Measurements from ENCODE around the gene EBNA1BP2.
"Not testable (repeated sequence)": the region's sequence is repeated elsewhere in the genome, so short reads cannot be mapped to it uniquely, and the experiment has no call there.

EBNA1BP2 gene

GRCh38 chr1:43172527-43172972 is 460 bp upstream of the EBNA1BP2 start:
- peak; percentile 86 for DNase-seq (ENCODE audit: low spot score)

GRCh38 chr1:43171312-43171875 is 696 bp downstream of the EBNA1BP2 start:
- no peak for DNase-seq (ENCODE audit: low spot score)

GRCh38 chr1:43165765-43166164 is 6.3 kb downstream of the EBNA1BP2 start:
- DNase-seq (ENCODE audit: low spot score), result no peak

GRCh38 chr1:43165162-43165561 is 6.9 kb downstream of the EBNA1BP2 start:
- no peak for DNase-seq (ENCODE audit: low spot score)

GRCh38 chr1:43156026-43156425 is 16.1 kb downstream of the EBNA1BP2 start:
- DNase-seq (ENCODE audit: low spot score), result no peak

- DNase-seq (ENCODE audit: low spot score), result no peak
These were observed 18.6 kb downstream of the EBNA1BP2 start for GRCh38 chr1:43153443-43153842.

- no peak for DNase-seq (ENCODE audit: low spot score)
These were observed 19.2 kb downstream of the EBNA1BP2 start for GRCh38 chr1:43152866-43153265.

- DNase-seq (ENCODE audit: low spot score), result no peak
These were observed 22.2 kb downstream of the EBNA1BP2 start for GRCh38 chr1:43149889-43150288.

GRCh38 chr1:43147625-43148327 is 24.3 kb downstream of the EBNA1BP2 start:
- DNase-seq (ENCODE audit: low spot score), result no peak

GRCh38 chr1:43144237-43144636 is 27.9 kb downstream of the EBNA1BP2 start:
- no peak for DNase-seq (ENCODE audit: low spot score)

GRCh38 chr1:43143441-43143888 is 28.6 kb downstream of the EBNA1BP2 start:
- DNase-seq (ENCODE audit: low spot score), result peak; percentile 43

- DNase-seq (ENCODE audit: low spot score), result no peak
These were observed 31.5 kb downstream of the EBNA1BP2 start for GRCh38 chr1:43140583-43140982.

GRCh38 chr1:43140010-43140409 is 32.1 kb downstream of the EBNA1BP2 start:
- no peak for DNase-seq (ENCODE audit: low spot score)

- DNase-seq (ENCODE audit: low spot score), result not testable (repeated sequence)
These were observed 32.8 kb downstream of the EBNA1BP2 start for GRCh38 chr1:43139295-43139694.

GRCh38 chr1:43137445-43138052 is 34.5 kb downstream of the EBNA1BP2 start:
- no peak for DNase-seq (ENCODE audit: low spot score)

- DNase-seq (ENCODE audit: low spot score), result no peak
These were observed 36.0 kb downstream of the EBNA1BP2 start for GRCh38 chr1:43135857-43136781.

GRCh38 chr1:43134640-43135039 is 37.5 kb downstream of the EBNA1BP2 start:
- DNase-seq (ENCODE audit: low spot score), result no peak

- DNase-seq (ENCODE audit: low spot score), result no peak
These were observed 38.0 kb downstream of the EBNA1BP2 start for GRCh38 chr1:43134068-43134467.

GRCh38 chr1:43129426-43129825 is 42.7 kb downstream of the EBNA1BP2 start:
- no peak for DNase-seq (ENCODE audit: low spot score)

- no peak for DNase-seq (ENCODE audit: low spot score)
These were observed 43.3 kb downstream of the EBNA1BP2 start for GRCh38 chr1:43128816-43129215.

- no peak for DNase-seq (ENCODE audit: low spot score)
These were observed 49.1 kb downstream of the EBNA1BP2 start for GRCh38 chr1:43123031-43123430.

- no peak for DNase-seq (ENCODE audit: low spot score)
These were observed 50.7 kb downstream of the EBNA1BP2 start for GRCh38 chr1:43121256-43121900.

Measured in hematopoietic multipotent progenitor cell treated with erythropoietin and hydrocortisone succinate and interleukin-3 and kit ligand, for 15 days (in vitro differentiated cells).